ENCODE results near the gene SPHK1.

The SPHK1 gene

DNA sequence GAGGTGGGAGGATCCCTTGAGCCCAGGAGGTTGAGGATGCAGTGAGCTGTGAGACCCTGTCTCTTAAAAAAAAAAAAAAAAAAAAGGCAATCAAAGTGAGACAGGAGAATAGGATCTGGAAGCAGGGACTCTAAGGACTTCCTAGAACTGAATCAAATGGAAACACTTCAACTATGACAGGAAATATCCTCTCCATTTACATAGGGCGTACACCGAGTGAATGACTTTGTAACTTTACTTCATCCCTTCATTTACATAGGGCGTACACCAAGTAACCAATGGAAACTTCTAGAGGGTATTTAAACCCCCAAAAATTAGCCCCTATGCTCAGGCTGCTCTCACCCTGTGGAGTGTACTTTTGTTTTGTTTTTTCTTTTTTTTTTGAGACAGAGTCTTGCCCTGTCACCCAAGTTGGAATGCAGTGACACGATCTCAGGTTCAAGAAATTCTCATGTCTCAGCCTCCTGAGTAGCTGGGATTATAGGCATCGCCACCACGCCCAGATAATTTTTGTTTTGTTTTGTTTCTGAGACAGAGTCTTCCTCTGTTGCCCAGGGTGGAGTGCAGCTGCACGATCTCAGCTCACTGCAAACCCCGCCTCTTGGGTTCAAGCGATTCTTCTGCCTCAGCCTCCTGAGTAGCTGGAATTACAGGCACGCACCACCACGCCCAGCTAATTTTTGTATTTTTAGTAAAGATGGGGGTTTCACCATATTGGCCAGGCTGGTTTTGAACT lies 21.1 kb upstream of the SPHK1 start:
- no peak for DNase-seq (ENCODE audit: low read depth)

DNA sequence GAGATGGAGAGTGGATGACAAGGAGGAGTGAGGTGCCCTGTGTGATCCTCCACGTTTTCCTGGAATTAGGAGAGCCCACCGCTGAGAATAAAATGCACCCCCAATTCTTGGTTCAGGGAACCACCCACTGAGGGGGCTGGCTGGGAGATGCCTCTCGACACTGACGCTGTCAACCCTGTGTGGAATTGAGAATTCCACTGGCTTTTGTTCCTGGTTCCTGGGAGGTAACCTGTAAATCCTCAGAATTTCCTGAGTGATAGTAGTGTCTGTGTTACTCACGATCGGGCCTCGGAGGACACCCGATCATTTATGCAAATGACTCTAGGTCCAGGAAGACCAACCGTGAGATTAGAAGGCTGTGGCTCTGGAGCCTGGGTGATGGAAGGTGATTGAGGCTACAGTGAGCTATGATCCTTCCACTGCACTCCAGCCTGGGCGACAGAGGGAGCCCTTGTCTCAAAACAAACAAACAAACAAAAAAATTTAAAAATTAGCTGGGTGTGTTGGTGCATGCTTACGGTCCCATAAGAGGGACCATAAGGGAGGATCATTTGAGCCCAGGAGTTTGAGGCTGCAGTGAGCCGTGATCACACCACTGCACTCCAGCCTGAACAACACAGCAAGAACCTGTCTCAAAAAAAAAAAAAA lies 19.0 kb upstream of the SPHK1 start:
- no peak for DNase-seq (ENCODE audit: low read depth)

DNA sequence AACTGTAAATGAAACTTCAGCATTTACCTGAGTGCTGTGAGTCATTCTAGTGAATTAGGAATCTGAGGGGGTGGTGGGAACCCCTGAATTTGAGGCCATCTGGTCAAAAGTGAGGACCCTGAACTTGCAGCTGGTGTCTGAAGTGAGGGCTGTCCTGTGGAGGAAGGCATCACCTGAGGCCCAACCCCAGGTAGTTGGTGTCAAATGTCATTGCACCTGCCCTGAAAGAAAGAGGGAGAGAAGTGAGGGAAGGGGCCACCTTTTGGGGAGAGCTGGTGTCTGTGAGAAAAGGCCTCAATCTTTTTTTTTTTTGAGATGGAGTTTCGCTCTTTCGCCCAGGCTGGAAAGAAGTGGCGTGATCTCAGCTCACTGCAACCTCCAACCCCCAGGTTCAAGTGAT lies 18.2 kb upstream of the SPHK1 start:
- no peak for DNase-seq (ENCODE audit: low read depth)

DNA sequence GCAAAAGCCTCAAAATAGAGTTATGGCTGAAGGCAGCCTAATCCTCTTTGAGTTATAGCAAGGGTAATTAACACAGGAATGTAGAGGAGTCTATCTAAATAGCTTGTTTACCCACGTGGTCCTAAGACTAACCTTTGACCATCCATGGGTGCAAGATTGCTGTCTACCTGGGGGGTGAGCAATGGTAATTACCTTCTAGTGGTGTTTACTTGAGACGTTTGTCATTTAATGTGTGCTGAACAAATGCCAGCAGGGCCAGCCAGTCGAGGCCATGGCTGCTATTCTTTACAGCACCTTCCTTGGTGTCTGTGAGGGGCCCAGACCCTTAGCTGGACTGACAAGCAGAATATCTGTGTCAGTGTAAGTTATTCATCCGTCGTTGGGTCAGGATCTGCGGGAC lies 16.8 kb upstream of the SPHK1 start:
- no peak for DNase-seq (ENCODE audit: low read depth)

DNA sequence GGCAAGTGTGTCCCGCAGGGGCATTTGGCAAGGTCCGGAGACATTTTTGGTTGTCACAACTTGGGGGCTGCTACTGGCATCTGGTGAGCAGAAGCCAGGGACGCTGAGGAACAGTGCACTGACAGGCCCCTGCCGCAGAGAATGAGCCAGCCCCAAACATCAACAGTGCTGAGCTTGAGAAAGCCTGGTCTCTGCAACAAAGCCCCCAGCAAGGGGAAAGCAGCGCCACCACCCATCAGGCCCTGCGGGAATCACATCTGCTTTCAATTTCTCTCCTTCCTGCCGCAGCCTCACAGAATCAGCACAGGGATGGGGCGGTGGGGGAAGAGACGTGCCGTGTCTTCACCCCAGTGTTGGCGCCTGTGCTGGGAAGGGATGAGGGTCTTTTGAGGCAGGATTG lies 15.9 kb upstream of the SPHK1 start:
- no peak for DNase-seq (ENCODE audit: low read depth)

DNA sequence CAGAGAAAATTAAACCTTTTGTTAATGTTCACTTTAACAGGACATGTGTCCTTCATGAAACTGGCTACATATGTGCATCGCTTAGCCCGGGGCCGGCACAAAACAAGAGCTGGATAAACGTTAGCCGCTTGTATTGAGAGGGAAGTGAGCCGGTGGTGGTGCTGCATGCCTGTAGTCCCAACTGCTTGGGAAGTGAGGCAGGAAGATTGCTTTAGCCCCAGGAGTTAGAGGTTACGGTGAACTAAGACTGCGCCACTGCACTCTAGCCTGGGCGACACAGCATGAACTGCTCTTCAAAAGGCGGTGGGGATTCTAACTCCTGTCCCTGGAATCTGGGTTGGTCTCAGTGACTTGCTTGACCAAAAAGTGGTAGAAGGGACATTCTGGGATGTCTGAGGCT lies 15.0 kb upstream of the SPHK1 start:
- DNase-seq (ENCODE audit: low read depth), result no peak

DNA sequence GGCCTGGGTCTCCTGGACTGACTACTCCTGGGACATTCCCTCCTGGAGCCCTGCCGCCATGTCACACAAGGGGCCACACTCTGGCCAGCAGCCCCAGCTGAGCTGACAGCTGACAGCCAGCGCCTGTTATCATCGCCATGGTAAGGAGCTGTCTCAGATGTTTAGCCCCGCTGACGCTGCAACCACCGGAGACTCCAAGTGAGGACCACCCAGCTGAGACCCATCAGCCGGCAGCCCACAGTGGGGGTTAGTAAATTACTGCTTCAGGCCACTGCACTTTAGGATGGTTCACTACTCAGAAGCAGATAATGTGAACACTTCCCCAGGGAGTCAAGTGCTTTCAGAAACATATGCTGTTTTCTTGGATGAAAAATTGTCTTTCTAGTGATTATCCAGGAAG lies 14.6 kb upstream of the SPHK1 start:
- DNase-seq (ENCODE audit: low read depth), result no peak

DNA sequence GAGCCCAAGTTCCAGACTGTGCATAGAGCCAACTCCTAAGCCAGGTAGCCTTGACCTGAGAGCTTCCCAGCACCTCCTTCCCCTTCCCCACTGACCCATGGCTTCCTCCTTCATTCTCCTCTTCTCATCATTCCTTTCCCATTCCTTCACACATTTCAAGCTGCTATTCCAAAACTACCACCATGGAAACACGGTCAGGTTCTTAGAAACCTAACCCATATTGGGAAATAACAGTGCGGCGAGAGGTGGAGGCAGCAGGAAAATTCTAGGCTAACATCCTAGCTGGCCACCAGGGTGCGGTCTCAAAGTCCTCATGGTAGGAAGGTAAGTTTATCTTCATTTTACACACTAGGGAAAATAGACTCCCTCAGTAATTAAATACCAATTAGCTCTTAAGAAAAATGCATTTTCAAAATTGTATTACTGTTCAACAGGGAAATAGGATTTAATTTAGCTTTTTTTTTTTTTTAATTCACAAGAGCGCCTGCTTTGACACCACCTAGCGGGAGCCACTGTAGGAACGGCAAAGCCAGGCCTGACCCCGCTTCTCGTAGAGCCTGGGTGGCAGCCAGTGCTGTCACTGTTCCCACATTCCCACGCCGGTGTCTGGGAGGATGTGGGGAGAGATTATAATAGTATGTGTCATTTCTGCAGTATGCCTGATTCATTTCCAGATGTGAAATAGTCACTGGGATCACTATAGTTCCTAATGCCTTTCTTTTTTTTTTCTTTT lies 14.0 kb upstream of the SPHK1 start:
- peak; percentile 94 for DNase-seq (ENCODE audit: low read depth)

DNA sequence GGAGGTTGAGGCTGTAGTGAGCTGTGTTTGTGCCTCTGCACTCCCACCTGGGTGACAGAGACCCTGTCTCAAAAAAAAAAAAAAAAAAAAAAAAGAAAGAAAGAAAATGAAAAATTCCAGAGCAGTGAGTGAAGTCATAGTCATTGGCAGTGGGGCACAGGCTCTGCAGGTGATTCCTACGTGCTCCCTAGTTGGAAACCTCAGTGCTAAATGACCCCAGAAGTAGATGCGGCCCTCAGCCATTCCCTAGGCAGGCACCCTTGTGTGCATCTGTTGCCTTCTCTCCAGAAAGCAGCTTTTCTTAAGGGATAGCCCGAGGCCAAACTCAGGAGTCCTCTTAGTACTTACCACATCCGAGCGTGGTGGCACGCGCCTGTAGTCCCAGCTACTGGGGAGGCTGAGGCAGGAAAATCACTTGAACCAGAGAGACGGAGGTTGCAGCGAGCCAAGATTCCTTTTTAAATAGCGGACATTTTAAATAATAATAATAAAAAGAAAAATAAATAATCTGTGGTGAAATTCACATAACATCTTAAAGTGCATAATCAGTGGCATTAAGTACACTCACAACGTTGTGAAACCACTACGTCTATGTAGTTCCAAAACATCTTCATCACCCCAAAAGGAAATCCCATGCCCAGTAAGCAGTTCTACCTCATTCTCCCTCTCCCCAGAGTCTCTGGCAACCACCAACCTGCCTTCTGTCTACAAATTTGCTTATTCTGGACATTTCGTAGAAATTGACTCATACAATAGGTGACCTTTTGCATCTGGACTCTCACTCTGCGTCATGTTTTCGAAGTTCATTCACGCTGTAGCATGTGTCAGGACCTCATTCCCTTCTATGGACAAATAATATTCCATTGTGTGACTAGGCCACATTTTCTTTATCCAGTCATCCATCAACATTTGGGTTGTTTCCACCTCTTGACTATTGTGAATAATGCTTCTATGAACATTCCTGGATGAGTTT lies 12.5 kb upstream of the SPHK1 start:
- DNase-seq (ENCODE audit: low read depth), result peak; percentile 96

DNA sequence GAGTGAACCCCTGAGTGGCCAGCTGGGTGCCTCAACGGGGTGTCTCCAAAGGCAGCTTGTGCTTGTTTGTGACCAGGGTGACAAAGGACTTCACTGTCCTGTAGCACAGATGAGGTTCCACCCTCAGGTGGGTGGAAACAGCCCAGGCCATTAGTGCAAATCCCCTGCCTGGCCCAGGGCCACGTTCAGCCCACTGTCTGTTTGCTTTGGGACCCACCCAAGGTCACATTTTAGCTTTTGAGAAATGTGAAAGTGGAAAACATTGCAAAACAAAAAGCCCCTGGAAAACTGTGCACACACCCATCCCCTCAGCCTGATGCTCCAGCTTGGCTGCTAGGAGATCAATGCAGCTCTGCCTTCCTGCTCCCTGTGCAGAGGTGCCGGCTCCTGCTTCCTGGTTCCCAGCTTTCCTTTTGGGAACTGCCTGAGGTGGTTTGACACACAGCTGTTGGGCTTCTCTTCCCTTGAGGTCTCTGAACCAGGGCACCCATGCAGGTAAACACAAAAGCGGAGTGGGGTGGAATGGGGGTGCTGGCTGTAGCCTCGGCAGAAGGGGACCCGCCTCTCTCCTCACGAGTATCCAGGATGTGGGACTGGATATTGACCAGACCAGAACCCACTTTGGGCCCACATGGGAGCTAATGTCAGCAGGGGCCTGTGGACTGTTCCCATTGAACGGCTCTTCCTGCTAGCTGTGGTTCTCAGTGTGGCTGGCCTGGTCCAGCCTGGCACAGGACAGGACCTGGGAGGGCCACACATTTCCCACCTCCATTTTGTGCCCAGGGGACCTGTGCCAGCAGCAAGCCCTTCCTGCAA lies 7.9 kb upstream of the SPHK1 start:
- no peak for DNase-seq (ENCODE audit: low read depth)

DNA sequence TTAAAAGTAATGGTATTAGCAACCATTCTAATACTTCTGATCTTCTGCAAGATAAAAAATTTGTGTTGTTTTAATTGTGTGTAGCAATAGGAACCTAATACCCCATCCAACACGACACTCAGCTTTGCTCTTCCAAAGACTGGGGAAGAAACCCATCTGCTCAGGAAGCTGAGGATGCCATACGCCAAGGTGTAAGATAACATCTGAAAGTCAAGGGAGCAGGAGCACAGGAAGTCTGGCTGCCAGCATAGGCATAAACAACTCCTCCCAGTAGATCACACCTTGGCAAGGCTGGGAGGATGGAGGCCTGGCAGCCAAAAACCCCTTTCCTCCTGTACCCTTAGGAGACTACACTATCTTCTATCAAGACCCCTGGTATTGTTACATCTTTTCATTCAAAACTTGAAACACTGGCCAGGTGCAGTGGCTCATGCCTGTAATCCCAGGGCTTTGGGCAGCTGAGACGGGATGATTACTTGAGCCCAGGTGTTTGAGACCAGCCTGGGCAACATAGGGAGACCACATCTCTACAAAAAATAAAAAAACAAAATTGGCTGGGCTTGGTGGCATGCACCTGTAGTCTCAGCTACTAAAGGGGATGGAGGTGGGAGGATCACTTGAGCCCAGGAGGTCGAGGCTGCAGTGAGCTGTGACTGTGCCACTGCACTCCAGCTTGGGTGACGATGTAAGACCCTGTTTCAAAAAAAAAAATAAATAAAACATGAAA lies 5.7 kb upstream of the SPHK1 start:
- no peak for DNase-seq (ENCODE audit: low read depth)

DNA sequence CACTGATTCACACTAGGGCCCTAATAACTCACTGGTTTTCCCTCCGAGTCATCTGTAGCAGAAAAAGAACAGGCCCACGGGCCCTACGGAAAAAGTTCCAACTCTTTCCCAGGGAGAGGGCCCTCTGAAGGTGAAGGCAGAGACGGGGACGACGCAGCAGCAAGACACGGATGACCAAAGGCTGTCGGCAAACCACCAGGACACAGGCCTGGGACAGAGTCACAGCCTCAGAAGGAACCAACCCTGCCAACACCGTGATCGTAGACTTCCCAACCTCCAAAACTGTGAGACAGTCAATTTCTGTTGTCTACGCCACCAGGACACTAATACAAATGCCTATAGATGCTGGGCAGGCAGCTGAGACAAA lies 5.2 kb upstream of the SPHK1 start:
- no peak for DNase-seq (ENCODE audit: low read depth)

DNA sequence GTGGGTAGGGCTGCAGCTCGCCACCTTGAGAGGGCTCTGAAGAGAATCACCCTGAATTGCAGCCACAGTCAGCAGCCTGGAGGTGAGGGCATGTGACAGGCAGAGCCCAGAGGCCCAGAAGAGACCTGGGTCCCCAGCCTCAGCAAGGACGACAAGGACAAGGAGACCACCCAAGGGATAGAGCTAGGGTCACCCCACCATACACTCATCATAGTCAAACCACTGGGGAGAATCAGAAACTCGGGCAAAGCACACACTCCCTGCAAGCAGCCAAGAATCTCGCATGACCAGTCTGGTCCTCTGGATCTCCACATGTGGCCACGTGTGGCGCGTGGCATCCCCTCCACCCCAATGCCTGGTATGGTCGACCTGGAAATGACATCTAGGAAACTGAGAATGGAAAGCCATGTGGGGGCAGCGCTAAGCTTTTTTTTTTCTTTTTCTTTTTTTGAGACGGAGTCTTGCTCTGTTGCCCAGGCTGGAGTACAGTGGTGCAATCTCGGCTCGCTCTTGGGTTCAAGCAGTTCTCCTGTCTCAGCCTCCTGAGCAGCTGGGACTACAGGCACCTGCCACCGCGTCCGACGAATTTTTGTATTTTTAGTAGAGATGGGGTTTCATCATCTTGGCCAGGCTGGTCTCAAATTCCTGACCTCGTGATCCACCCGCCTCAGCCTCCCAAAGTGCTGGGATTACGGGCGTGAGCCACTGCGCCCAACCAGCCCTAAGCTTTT lies 4.6 kb upstream of the SPHK1 start:
- DNase-seq (ENCODE audit: low read depth), result no peak

DNA sequence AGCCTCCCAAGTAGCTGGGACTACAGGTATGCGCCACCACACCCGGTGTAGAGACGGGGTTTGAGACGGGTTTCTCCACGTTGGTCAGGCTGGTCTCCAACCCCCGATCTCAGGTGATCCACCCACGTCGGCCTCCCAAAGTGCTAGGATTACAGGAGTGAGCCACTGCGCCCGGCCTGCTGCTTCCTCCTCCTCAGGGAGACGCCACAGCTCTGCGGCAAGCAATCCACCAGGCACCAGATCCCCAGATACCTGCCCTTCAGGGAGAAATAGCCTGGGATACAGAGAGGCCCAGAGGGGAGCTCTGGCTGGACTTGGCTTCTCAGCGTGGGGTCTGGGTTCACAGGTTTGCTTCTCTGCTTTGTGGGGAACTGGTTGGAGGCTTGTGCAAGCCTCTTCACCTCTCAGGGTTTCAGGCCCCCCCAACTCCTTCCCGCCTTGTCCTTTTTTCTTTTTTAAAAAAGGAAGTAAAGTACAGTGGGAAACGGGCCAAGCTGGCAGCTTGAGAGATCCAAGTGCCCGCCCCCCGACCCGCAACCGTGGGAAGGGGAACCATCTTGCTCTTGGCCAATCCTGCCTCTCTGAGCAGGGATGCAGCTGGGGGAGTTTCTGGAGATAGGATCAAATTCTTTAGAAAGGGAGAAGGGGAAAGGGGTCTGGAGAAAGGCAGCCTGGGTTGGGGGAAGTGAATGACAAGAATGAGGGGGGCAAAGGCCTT lies 2.6 kb upstream of the SPHK1 start:
- no peak for DNase-seq (ENCODE audit: low read depth)

DNA sequence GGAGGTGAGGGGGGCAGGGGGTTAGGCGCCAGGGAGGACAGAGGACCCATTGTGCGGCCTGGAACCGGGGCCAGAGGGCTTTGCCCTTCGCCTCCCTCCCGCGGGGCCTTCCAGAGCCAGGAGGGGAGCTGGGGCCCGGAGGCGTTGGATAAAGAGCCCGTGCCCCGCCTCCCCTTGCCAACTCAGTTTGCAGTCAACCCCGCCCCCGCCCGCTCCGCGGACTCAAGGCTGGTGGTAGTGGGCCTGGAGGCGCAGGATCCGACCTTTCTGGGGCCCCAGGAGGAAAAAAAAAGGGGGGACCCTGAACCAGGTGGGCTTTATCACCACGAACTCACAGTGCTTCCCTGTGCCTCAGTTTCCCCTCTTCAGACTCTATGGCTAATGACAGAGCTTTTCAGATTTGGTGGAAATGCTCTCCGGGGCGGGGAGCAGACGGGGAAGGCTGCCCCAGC lies 2.0 kb upstream of the SPHK1 start:
- DNase-seq (ENCODE audit: low read depth), result no peak

DNA sequence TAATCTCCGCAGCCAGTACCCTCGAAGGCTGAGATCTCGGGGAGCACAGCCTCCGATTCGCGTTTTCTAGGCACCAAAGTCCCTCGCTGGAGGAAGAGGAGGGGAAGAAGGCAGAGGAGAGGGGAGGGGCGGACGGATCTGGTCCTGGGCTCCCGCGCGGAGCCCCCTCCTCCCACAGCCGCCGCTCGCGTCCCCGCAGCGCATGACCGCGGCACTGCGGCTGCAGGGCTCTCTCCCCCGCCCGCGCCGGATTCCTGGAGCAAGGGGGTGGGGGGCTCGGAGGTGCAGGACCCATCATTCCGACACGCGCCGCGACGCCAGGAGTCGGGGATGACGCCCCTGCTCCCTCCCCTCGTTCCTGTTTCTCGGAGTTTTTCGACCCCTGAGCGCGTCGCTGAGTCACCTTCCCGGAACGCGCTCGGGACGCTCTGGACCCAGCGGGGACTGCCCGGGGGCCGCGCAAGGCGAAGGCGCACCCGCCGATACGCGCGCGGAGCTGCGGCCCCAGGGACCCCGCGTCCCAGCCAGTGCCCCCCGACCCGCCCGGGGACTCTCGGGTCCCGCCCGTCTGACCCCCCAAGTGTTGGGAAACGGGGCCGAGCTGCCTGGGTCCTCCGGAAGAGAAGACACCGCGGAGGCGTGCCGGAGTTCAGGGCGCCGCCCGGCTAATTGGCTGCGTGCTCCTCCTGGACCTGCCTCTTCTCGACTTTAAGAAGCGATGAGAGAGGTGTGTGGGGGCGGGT lies 1.4 kb upstream of the SPHK1 start:
- DNase-seq (ENCODE audit: low read depth), result no peak

DNA sequence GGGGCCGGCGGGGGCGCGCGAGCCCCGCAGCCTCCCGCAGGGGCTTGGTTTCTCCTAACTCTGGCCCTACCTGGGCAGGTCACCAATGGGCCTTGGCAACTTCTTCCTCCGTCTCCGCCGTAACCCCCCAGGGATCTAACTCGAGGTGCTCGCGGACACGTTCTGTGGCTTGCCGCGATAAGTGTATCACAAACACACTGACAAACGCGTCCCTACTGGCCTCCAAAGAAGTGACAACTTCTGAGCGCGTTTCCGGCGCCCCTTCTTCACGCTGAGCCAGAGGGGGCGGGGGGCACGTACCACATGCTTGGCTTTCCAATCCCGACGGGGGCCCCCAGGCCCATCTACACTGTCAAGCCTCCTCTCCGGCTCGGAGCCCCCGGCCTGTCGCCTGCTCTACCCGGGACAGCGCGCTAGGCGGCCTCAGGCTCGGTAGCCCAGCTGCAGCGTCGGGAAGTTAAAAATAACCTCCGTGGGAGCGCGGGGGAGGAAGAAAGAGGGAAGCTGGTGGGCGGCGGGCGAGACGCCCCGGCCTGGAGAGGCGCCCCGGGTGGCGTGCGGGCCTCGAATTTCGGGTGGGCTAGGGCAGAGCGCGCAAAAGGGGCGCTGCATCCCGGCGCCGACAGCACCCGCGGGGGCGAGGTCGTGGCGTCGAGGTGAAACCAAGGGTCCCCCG lies 725 bp upstream of the SPHK1 start:
- DNase-seq (ENCODE audit: low read depth), result no peak
